Adrenal gland (tissue), 12 donors: ENCODE measurements around the gene CALD1. TPM values are rescaled to one million over a fixed set of nuclear protein-coding genes. Genes with fewer than 3 reads are reported as not detected.

Experiments used
- DNase-seq, 7 donors: peaks; one replicate each; pipeline ENCODE4 v3.0.0-alpha.2; 2019 to 2020
- H3K27ac ChIP-seq, 5 donors: fragments of 200-600 bp; sonication (generic) in 4 of 5; 1 replicate in 3 of 5; 2 replicates in 2 of 5; pipeline versions ENCODE4 v1.5.1 to v1.8.0; 2016 to 2020; ENCODE audit warnings: mild to moderate bottlenecking in 1 of 5
- H3K27me3 ChIP-seq: fragments of 200-600 bp; 2 replicates; pipeline ENCODE4 v1.8.0; 2021
- H3K36me3 ChIP-seq, 2 donors: fragments of 200-600 bp; replicated peaks in 1 of 2; 1 replicate in 1 of 2; 2 replicates in 1 of 2; pipeline versions ENCODE4 v1.5.1 to v1.8.0; 2018 to 2022
- H3K4me1 ChIP-seq, 2 donors: fragments of 200-600 bp; replicated peaks in 1 of 2; 1 replicate in 1 of 2; 2 replicates in 1 of 2; pipeline versions ENCODE4 v1.5.1 to v1.8.0; 2018 to 2021
- H3K4me3 ChIP-seq, 4 donors: fragments of 200-600 bp; sonication (generic) in 3 of 4; one replicate each; pipeline ENCODE4 v1.5.1; 2016 to 2018
- H3K9me3 ChIP-seq, 3 donors: fragments of 200-600 bp; sonication (generic) in 1 of 3; replicated peaks in 1 of 3; 1 replicate in 2 of 3; 2 replicates in 1 of 3; pipeline versions ENCODE4 v1.5.1 to v1.8.0; 2016 to 2021
- POLR2A ChIP-seq, 2 donors: fragments of 450-650 bp; IDR thresholded peaks; one replicate each; pipeline ENCODE4 v1.6.1; 2017; ENCODE audit warnings: antibody characterized with exemption in 2 of 2, mild to moderate bottlenecking in 2 of 2, moderate library complexity in 1 of 2
- WGBS, 4 donors: extraction: QIAGEN DNeasy Blood & Tissue Kit in 2 of 4; methylation state at CpG; one replicate each; pipeline versions ENCODE4 v1.1.5 to v1.1.7; 2013 to 2017; 5-methylcytosine and 5-hydroxymethylcytosine counted together
- intact Hi-C, 2 donors: fragments of 100-400 bp; cut with DNase I; formaldehyde crosslinking; loops; one replicate each; pipeline versions ENCODE4 v1.14.1 to v1.15.0; 2022 to 2023
- polyA plus RNA-seq, 3 donors: library from polyadenylated mRNA; stranded (reverse); fragments of 200-250 nt in 2 of 3; fragments of 350-450 nt in 1 of 3; fragmentation: Illumina TruSeq in 1 of 3; extraction: RNeasy Lipid Tissue Mini Kit (QIAGEN cat#74804) in 1 of 3; gene quantifications; one replicate each; pipeline ENCODE4 v1.2.3, GENCODE V29; 2013 to 2014
- total RNA-seq, 9 donors: library from RNA; depleted of rRNA in 4 of 9; stranded (reverse); fragments of >200 nt in 4 of 9; fragments of 120-200 nt in 1 of 9; fragmentation: NEBNext Ultra II Directional in 1 of 9; extraction: Animal tissue kit (Norgen Biotek cat#: 25700) in 1 of 9; gene quantifications; one replicate each; pipeline versions ENCODE4 v1.1.0 to v1.2.4, GENCODE V29; 2013 to 2023
- TF ChIP-seq, protein P1 (sequence below), 6 experiments: fragments of 450-650 bp in 4 of 6; fragments of 200-600 bp in 2 of 6; sonication (generic) in 1 of 6; IDR thresholded peaks; 1 replicate in 5 of 6; 2 replicates in 1 of 6; pipeline versions ENCODE4 v1.5.1 to v1.8.0; 2016 to 2021; ENCODE audit warnings: antibody characterized with exemption in 6 of 6, mild to moderate bottlenecking in 2 of 6, moderate library complexity in 1 of 6
- donor health status: healthy with polysubstance abuse.
- donor health status: Bipolar disorder and iron deficiency.
- donor health status: DM: yes; HTN: yes; CAD: no.
- donor health status: DM: no; HTN: no; CAD: no.
- donor health status: DM: no; HTN: no; CAD: no.
- donor health status: DM: yes; HTN: yes; CAD: no.

The CALD1 gene
- total and polyA plus RNA-seq, 12 donors = 67.5 to 258 (median 199) TPM

DNA sequence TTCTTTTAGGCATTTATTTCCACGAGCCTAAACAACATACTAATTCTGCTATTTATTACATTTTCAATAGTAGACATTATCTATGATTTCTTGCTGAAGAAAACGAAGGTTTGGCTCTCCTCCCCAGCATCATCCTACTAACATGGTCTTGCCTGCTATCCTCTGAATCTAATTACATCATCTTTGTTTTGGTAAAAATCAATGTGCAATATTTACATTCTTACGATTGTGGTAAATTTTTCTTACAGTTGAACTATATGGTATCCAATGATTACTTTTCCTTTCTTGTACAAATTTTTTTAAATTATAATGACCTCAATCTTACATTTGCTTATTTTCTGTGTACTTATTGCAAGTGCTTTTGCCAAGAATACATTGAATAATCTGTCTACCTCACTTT, 7.0 kb upstream of the CALD1 start:
- TF ChIP-seq, protein P1, sequence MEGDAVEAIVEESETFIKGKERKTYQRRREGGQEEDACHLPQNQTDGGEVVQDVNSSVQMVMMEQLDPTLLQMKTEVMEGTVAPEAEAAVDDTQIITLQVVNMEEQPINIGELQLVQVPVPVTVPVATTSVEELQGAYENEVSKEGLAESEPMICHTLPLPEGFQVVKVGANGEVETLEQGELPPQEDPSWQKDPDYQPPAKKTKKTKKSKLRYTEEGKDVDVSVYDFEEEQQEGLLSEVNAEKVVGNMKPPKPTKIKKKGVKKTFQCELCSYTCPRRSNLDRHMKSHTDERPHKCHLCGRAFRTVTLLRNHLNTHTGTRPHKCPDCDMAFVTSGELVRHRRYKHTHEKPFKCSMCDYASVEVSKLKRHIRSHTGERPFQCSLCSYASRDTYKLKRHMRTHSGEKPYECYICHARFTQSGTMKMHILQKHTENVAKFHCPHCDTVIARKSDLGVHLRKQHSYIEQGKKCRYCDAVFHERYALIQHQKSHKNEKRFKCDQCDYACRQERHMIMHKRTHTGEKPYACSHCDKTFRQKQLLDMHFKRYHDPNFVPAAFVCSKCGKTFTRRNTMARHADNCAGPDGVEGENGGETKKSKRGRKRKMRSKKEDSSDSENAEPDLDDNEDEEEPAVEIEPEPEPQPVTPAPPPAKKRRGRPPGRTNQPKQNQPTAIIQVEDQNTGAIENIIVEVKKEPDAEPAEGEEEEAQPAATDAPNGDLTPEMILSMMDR (IDR thresholded peaks at IDR 0.05) = no peak
- TF ChIP-seq POLR2A (IDR thresholded peaks at IDR 0.05) = no peak
- Histone ChIP-seq H3K4me3 (no peak overlapping the region), H3K4me1 (no peaks in the 10 kb centered on the region), H3K9me3 (no peaks in the 10 kb centered on the region), H3K36me3 (no peaks in the 10 kb centered on the region), H3K27me3 (no peaks in the 10 kb centered on the region), H3K27ac (no peak overlapping the region)
- DNase-seq = no peak
- intact Hi-C loops = no loop called here
- WGBS, 4 donors = 46 to 64% (median 49%) methylated on average over 3 of the region's 3 CpGs

DNA sequence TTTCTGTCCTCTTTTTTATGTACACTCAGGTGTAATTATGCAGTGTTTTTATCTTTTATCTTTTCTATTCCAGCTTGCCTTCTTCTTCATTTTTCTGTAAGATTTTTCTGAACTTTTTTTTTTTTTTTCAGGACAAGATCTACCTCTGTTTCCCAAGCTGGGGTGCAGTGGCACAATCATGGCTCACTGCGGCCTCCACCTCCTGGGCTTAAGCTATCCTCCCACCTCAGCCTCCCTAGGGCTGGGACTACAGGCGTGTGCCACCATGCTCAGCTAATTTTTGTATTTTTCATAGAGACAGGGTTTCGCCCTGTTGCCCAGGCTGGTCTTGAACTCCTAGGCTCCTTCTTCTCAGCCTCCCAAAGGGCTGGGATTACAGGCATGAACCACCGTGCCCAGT, 6.3 kb upstream of the CALD1 start:
- Histone ChIP-seq H3K27me3 (no peaks in the 10 kb centered on the region), H3K9me3 (no peaks in the 10 kb centered on the region), H3K4me3 (no peak overlapping the region), H3K27ac (no peak overlapping the region), H3K4me1 (no peaks in the 10 kb centered on the region), H3K36me3 (no peaks in the 10 kb centered on the region)
- DNase-seq = no peak
- TF ChIP-seq POLR2A (IDR thresholded peaks at IDR 0.05) = no peak
- TF ChIP-seq, protein P1 (IDR thresholded peaks at IDR 0.05) = no peak
- intact Hi-C loops = no loop called here
- 65 to 91% (median 76%) methylated on average over 3 to 4 of the region's 4 CpGs for WGBS, 4 donors

DNA sequence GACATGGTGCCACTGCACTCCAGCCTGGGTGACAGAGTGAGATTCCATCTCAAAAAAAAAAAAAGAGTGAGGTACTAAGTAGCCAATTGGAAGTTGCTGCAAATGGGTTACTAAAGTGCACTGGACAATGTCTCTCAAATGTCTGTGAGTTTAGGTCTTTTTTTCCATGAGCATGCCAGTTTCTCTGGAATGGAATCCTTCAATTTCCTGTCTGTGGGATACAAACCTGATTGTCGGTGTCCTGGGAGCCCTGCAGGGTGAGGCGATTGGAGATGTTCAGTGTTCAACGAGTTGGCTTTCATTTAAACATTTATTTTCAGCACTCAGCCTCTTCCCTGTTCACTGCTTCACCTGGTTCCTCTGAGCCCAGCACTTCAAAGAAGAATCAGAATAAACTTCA, 5.3 kb upstream of the CALD1 start:
- Histone ChIP-seq H3K9me3 (no peaks in the 10 kb centered on the region), H3K4me3 (no peak overlapping the region), H3K36me3 (no peaks in the 10 kb centered on the region), H3K4me1 (peaks cover 0 to 9% of the 10 kb centered on the region in 2 donors), H3K27me3 (no peaks in the 10 kb centered on the region), H3K27ac (no peak overlapping the region)
- no peak for TF ChIP-seq POLR2A (IDR thresholded peaks at IDR 0.05)
- TF ChIP-seq, protein P1 (IDR thresholded peaks at IDR 0.05) = no peak
- intact Hi-C loops = no loop called here
- DNase-seq = no peak
- 76 to 88% (median 84%) methylated on average over 3 of the region's 3 CpGs for WGBS, 4 donors

DNA sequence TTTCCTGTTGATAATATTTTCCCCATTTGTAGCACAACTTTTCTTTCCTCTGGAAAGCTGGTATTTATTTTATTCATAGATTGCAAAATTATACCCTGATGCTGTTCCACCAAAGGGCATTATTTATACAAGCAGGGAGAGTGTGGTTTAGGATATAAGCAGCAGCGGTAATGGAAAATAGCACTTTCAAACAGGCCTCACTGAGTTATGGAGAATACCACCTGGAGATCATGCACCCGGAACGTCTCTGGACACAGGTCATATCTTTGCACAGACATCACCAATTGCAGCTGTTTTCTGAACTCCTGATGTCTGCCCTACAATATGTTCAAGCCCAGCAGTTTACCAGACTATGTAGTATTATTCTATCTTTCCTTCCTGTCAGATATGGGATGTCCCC, 2.0 kb upstream of the CALD1 start:
- intact Hi-C loops = no loop called here
- H3K27ac ChIP-seq = peak overlapping the region in 1 of 5 donors; percentile 84
- H3K4me1 ChIP-seq = peaks cover 0 to 10% of the 10 kb centered on the region in 2 donors
- WGBS, 4 donors = 66 to 80% (median 73%) methylated on average over 3 of the region's 3 CpGs
- TF ChIP-seq POLR2A (IDR thresholded peaks at IDR 0.05) = no peak
- TF ChIP-seq, protein P1 (IDR thresholded peaks at IDR 0.05) = no peak
- no peaks in the 10 kb centered on the region for H3K36me3 ChIP-seq
- H3K9me3 ChIP-seq = no peaks in the 10 kb centered on the region
- H3K4me3 ChIP-seq = no peak overlapping the region
- no peak for DNase-seq
- H3K27me3 ChIP-seq = no peaks in the 10 kb centered on the region
